C4-2B (cell line): ENCODE data around the gene TMEM14A.
"Not testable (repeated sequence)": the region's sequence is repeated elsewhere in the genome, so short reads cannot be mapped to it uniquely, and the experiment has no call there.

Experiments
- H3K27ac ChIP-seq: fragments of 450-650 bp; 2 replicates; pipeline ENCODE4 v1.5.1; 2017
- ZFX ChIP-seq: fragments of 450-650 bp; IDR thresholded peaks from 2 replicates; pipeline ENCODE4 v1.6.1; 2017
- TF ChIP-seq, protein P1 (sequence below): fragments of 450-650 bp; conservative IDR thresholded peaks from 2 replicates; pipeline ENCODE4 v1.5.1; 2017; ENCODE audit warnings: mild to moderate bottlenecking

Gene TMEM14A

DNA sequence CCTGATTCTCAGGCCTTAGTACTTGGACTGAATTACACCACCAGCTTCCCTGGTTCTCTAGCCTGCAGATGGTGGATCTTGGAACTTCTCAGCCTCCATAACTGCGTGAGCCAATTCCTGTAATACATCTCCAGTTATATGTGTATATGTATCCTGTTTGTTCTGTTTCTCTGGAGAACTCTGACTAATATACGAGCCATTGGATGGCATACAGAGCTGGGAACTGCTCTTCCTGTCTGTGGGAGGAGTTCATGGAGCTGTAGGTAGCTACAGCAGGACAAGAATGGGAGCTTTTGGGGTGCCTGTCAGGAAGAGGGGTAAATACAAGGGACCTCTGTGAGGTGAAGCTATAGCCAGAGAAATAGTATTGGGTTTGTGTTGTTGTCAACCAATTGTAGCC is 41.2 kb downstream of the TMEM14A start:
- TF ChIP-seq ZFX, result no peak
- TF ChIP-seq, protein P1, sequence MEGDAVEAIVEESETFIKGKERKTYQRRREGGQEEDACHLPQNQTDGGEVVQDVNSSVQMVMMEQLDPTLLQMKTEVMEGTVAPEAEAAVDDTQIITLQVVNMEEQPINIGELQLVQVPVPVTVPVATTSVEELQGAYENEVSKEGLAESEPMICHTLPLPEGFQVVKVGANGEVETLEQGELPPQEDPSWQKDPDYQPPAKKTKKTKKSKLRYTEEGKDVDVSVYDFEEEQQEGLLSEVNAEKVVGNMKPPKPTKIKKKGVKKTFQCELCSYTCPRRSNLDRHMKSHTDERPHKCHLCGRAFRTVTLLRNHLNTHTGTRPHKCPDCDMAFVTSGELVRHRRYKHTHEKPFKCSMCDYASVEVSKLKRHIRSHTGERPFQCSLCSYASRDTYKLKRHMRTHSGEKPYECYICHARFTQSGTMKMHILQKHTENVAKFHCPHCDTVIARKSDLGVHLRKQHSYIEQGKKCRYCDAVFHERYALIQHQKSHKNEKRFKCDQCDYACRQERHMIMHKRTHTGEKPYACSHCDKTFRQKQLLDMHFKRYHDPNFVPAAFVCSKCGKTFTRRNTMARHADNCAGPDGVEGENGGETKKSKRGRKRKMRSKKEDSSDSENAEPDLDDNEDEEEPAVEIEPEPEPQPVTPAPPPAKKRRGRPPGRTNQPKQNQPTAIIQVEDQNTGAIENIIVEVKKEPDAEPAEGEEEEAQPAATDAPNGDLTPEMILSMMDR, result no peak
- H3K27ac ChIP-seq, result no peak overlapping the region

DNA sequence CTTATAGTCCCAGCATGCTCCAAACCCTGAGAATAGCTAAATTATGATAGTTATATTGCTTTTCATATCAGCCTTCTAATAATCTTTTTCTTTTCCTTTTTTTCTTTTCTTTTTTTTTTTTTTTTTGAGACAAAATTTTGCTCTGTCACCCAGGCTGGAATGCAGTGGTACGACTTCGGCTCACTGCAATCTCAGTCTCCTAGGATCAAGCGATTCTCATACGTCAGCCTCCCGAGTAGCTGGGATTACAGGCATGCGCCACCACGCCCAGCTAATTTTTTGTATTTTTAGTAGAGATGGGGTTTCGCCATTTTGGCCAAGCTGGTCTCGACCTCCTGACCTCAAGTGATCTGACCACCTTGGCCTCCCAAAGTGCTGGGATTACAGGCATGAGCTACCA is 43.8 kb downstream of the TMEM14A start:
- not testable (repeated sequence) for H3K27ac ChIP-seq

DNA sequence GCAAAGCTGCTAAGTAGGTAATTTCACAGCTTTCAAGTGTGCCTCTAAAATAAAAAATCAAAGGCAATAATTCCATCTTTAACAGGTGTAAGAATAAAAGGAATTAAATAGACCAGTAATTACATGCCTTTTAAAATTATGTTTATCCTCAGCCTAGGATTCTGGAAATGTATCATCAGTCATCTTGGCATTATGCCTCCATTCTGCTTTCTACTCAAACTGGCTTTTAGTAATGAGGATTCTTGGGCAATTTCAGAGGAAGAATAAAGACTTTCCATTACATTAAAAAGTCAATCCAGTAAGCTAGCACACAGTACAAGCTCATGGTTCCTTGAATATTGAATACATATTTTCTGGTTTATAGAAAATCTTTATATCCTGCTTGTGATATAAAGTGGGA is 47.6 kb downstream of the TMEM14A start:
- TF ChIP-seq, protein P1, result no peak
- no peak for TF ChIP-seq ZFX
- H3K27ac ChIP-seq, result no peak overlapping the region

DNA sequence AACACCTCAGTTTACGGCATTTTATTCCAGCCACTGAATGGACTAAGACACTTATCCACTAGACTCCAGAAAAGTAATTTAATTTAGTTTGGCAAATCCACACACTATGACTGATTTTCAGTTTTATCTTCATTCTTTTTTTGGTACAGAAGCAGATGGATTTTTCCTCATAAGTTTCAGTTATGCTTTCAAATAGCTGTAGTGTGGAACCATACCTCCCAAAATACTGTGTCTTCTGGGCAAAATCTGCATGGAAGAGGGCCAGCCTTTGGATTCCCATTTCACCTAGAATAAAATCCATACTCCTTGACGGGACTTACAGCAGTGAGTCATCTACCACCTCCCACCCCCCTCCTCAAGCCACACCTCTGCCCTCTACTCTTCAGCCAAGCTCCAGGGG is 49.4 kb downstream of the TMEM14A start:
- TF ChIP-seq, protein P1, result no peak
- TF ChIP-seq ZFX, result no peak
- H3K27ac ChIP-seq, result no peak overlapping the region

GRCh38 chr6:52724042-52724405 is 53.1 kb downstream of the TMEM14A start:
- TF ChIP-seq ZFX, result no peak
- TF ChIP-seq, protein P1, result no peak
- peak overlapping the region; percentile 79 for H3K27ac ChIP-seq

DNA sequence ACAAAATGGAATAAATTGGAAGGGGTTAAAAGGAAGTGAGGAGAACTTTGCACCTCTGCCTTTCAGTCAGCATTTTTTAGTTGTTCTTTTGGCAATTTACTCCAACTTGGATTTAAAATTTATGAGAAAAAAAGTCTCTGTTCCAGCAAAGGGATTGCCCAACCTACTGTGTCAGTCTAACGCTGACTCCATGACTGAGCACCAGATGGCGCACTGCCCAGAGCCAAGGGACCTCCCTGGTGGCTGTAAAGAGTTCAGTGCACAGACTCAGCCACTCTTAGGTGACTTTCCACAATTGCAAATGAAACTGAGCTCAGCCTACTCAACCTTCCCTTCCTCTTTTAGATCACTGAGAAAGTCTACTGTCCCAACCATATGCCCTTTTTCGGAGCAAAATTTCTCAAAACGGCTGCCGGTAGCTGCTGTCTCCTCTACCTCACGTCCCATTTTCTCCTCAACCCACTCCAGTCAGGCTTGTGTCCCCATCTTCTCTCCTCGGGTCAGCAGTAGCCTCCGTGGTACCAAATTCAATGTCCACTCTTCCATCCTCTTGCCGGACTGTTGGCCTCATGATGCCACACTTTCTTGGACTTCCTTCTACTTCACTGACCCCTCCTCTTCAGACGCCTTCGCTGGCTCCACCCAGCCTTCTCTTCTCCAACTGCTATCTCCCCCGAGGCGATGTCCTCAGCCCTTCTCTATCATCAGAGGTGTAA is 53.7 kb downstream of the TMEM14A start:
- peak overlapping the region; percentile 79 for H3K27ac ChIP-seq
- no peak for TF ChIP-seq ZFX
- TF ChIP-seq, protein P1, result peak; percentile 86

GRCh38 chr6:52725143-52725534 is 54.2 kb downstream of the TMEM14A start:
- TF ChIP-seq, protein P1, result no peak
- TF ChIP-seq ZFX, result no peak
- peak overlapping the region; percentile 79 for H3K27ac ChIP-seq

DNA sequence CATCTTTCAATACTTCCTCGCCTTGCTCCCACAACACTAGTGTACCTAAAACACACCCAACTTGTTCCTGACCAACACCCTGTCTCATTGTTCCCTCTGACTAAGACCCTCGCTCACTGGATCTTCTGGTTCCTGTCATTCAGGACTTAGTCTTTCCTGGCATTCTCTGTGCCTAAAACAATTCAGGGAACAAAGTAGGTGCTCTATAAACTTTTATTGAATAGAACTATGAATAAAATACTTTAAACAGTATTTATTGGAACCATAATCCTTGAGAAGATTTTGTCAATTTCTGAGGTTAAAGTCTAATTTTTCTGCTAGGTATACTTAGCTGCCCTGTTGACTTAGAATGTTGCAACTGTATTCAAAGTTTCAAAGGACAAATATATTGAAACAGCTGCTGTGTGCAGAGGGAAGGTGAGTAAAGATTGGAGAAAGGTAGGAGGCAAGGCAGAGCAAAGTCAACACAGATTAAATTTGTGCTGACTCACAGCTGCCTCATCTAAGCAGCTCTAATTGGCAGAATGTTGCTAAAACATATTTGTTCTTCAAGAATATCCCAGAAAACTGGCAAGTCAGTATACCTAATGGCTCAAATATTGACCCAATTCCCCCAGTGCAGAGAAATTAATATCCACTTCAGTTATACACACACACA is 54.8 kb downstream of the TMEM14A start:
- peak overlapping the region; percentile 79 for H3K27ac ChIP-seq
- TF ChIP-seq, protein P1, result no peak
- no peak for TF ChIP-seq ZFX
